ENCODE data around the gene ARHGEF33. TPM values are rescaled to one million over a fixed set of nuclear protein-coding genes. Genes with fewer than 3 reads are reported as not detected.

The ARHGEF33 gene
- total RNA-seq: 0.10 TPM
- long read RNA-seq: 0 reads

- DNase-seq: no peak
- intact Hi-C loops (cut with micrococcal nuclease): no loop called here
- ATAC-seq: no peak
Observed at GRCh38 chr2:38889575-38889974, at the start of gene ARHGEF33. Gene ARHGEF33, plus strand, starts transcription at chr2:38889875. Its CDS starts 29,573 bp downstream, at chr2:38919448.

- intact Hi-C loops (cut with micrococcal nuclease): no loop called here
- DNase-seq: no peak
- ATAC-seq: no peak
Observed at GRCh38 chr2:38850045-38850444, 39.6 kb upstream of the ARHGEF33 start.

GRCh38 chr2:38856165-38856564 is 33.5 kb upstream of the ARHGEF33 start:
- ATAC-seq (no peak), DNase-seq (no peak)
- intact Hi-C loops (cut with micrococcal nuclease): no loop called here

GRCh38 chr2:38862476-38862875 is 27.2 kb upstream of the ARHGEF33 start:
- DNase-seq: no peak
- intact Hi-C loops (cut with micrococcal nuclease): no loop called here
- ATAC-seq: no peak

GRCh38 chr2:38863061-38863695 is 26.5 kb upstream of the ARHGEF33 start:
- no peak for DNase-seq
- intact Hi-C loops (cut with micrococcal nuclease): no loop called here
- ATAC-seq: no peak

GRCh38 chr2:38866773-38867443 is 22.8 kb upstream of the ARHGEF33 start:
- DNase-seq: no peak
- intact Hi-C loops (cut with micrococcal nuclease): no loop called here
- no peak for ATAC-seq

GRCh38 chr2:38871432-38871831 is 18.2 kb upstream of the ARHGEF33 start:
- ATAC-seq: no peak
- intact Hi-C loops (cut with micrococcal nuclease): no loop called here
- DNase-seq: no peak

- ATAC-seq (no peak), DNase-seq (no peak)
Observed at GRCh38 chr2:38873763-38874162, 15.9 kb upstream of the ARHGEF33 start.

GRCh38 chr2:38875227-38875575 is 14.5 kb upstream of the ARHGEF33 start:
- intact Hi-C loops (cut with micrococcal nuclease): no loop called here
- DNase-seq (no peak), ATAC-seq (no peak)

More at GRCh38 chr2:38873763-38874162, 15.9 kb upstream of the ARHGEF33 start:
- intact Hi-C loops (cut with micrococcal nuclease): no loop called here

GRCh38 chr2:38875576-38876367 is 13.9 kb upstream of the ARHGEF33 start, which contains the start of the genes DHX57 and MORN2:
Gene DHX57, minus strand, starts transcription at chr2:38875934. Its CDS starts 7,529 bp downstream, at chr2:38868405.
Gene MORN2, plus strand, starts transcription at chr2:38875976.
- intact Hi-C loops (cut with micrococcal nuclease): no loop called here
- DNase-seq (peak; percentile 92), ATAC-seq (peak; percentile 100)

GRCh38 chr2:38876407-38876806 is 13.3 kb upstream of the ARHGEF33 start:
- intact Hi-C loops (cut with micrococcal nuclease): no loop called here

GRCh38 chr2:38886063-38886462 is 3.6 kb upstream of the ARHGEF33 start:
- ATAC-seq: peak; percentile 43
- intact Hi-C loops (cut with micrococcal nuclease): no loop called here
- DNase-seq: no peak

More at GRCh38 chr2:38876407-38876806, 13.3 kb upstream of the ARHGEF33 start:
- no peak for ATAC-seq
- no peak for DNase-seq

GRCh38 chr2:38887347-38887746 is 2.3 kb upstream of the ARHGEF33 start:
- DNase-seq (no peak), ATAC-seq (no peak)
- intact Hi-C loops (cut with micrococcal nuclease): no loop called here

GRCh38 chr2:38887902-38888554 is 1.6 kb upstream of the ARHGEF33 start:
- intact Hi-C loops (cut with micrococcal nuclease): no loop called here
- no peak for DNase-seq
- ATAC-seq: no peak

GRCh38 chr2:38889045-38889444 is 630 bp upstream of the ARHGEF33 start:
- ATAC-seq (no peak), DNase-seq (no peak)
- intact Hi-C loops (cut with micrococcal nuclease): no loop called here

- intact Hi-C loops (cut with micrococcal nuclease): no loop called here
Observed at GRCh38 chr2:38892819-38893218, 3.1 kb downstream of the ARHGEF33 start.

GRCh38 chr2:38898256-38898655 is 8.6 kb downstream of the ARHGEF33 start:
- intact Hi-C loops (cut with micrococcal nuclease): no loop called here
- no peak for DNase-seq
- no peak for ATAC-seq

More at GRCh38 chr2:38892819-38893218, 3.1 kb downstream of the ARHGEF33 start:
- DNase-seq (no peak), ATAC-seq (no peak)

- no peak for ATAC-seq
- intact Hi-C loops (cut with micrococcal nuclease): no loop called here
Observed at GRCh38 chr2:38900726-38901125, 11.1 kb downstream of the ARHGEF33 start.

GRCh38 chr2:38905251-38905650 is 15.6 kb downstream of the ARHGEF33 start:
- no peak for DNase-seq
- ATAC-seq: no peak
- intact Hi-C loops (cut with micrococcal nuclease): no loop called here

More at GRCh38 chr2:38900726-38901125, 11.1 kb downstream of the ARHGEF33 start:
- DNase-seq: no peak
